GM12891 (cell line): Measurements from ENCODE around the gene GRHL1.

Experiments used
- DNase-seq: peaks from one replicate; pipeline ENCODE4 v3.0.0; 2011; ENCODE audit warnings: low spot score; ENCODE audit not compliant: insufficient read length
- FAIRE-seq: peaks from 2 replicates; lab custom pipeline; 2011; peaks lifted over from hg19 to GRCh38; lab: Jason Lieb, UNC
- PAX5 ChIP-seq: IDR thresholded peaks from 2 replicates; pipeline ENCODE4 v1.6.1; 2011; ENCODE audit warnings: low read length, moderate library complexity, mild to moderate bottlenecking; ENCODE audit not compliant: insufficient read depth, severe bottlenecking
- POLR2A ChIP-seq: IDR thresholded peaks from 2 replicates; pipeline ENCODE4 v1.6.1; 2011; ENCODE audit warnings: low read depth, low read length, control low read depth
- POLR2AphosphoS5 ChIP-seq: IDR thresholded peaks from 2 replicates; pipeline ENCODE4 v1.6.1; 2011; ENCODE audit warnings: low read depth, low read length, control low read depth
- POU2F2 ChIP-seq: IDR thresholded peaks from 2 replicates; pipeline ENCODE4 v1.6.1; 2011; ENCODE audit warnings: low read depth, mild to moderate bottlenecking, control low read depth, low read length, moderate library complexity
- SPI1 ChIP-seq: IDR thresholded peaks from 2 replicates; pipeline ENCODE4 v1.6.1; 2011; ENCODE audit warnings: low read depth, low read length, control low read depth
- TAF1 ChIP-seq: IDR thresholded peaks from 2 replicates; pipeline ENCODE4 v1.6.1; 2011; ENCODE audit warnings: low read depth, low read length, control low read depth

Gene GRHL1

DNA sequence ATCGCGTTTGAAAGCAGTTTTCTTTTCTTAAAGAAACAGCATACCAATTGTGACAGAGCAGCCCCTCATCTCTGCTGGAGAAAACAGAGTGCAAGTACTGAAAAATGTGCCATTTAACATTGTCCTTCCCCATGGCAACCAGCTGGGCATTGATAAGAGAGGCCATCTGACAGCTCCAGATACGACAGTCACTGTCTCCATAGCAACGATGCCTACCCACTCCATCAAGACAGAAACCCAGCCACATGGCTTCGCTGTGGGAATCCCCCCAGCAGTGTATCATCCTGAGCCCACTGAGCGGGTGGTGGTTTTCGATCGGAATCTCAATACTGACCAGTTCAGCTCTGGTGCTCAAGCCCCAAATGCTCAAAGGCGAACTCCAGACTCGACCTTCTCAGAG lies 9.5 kb downstream of the GRHL1 start:
- FAIRE-seq (no peak), DNase-seq (no peak)
- TF ChIP-seq POLR2A: no peak
- TF ChIP-seq POU2F2: no peak
- no peak for TF ChIP-seq SPI1
- no peak for TF ChIP-seq PAX5
- no peak for TF ChIP-seq POLR2AphosphoS5
- TF ChIP-seq TAF1: no peak

GRCh38 chr2:9964334-9964980 lies 13.0 kb downstream of the GRHL1 start:
- DNase-seq: no peak
- FAIRE-seq: no peak
- TF ChIP-seq POU2F2: no peak
- no peak for TF ChIP-seq SPI1
- no peak for TF ChIP-seq POLR2AphosphoS5
- TF ChIP-seq POLR2A: no peak
- TF ChIP-seq TAF1: no peak
- no peak for TF ChIP-seq PAX5

DNA sequence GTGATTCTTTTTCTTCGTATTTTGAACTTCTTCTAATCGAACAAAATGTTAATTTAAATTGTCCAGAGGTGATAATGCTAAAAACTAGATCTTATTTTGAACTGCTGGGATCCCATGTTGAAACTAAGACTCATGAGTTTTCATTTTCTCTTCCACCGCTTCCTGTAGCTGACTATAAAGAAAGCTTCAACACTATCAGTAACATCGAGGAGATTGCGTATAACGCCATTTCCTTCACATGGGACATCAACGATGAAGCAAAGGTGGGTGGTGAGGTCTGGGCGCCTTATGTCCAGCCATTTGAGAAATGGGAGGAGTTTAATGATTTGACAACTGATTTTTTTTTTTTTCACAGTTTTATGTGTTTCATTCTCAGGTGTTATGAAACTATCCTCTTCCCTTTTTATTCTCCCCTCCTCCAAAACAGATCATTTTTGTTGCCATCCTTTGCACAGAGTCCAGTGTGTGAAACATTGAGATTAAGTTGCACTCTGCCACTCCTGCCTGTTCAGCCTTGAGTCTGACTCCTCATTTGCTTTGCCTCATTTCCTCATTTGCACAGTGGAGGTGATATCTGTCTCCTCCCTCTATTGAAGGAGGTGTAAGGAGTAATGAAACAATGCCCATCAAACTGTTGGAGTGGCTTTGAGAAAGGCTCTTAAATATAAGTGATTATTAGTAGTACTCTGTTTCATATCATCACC lies 13.8 kb downstream of the GRHL1 start:
- DNase-seq: no peak
- TF ChIP-seq POLR2A (no peak), SPI1 (peak; percentile 36)
- FAIRE-seq: no peak

DNA sequence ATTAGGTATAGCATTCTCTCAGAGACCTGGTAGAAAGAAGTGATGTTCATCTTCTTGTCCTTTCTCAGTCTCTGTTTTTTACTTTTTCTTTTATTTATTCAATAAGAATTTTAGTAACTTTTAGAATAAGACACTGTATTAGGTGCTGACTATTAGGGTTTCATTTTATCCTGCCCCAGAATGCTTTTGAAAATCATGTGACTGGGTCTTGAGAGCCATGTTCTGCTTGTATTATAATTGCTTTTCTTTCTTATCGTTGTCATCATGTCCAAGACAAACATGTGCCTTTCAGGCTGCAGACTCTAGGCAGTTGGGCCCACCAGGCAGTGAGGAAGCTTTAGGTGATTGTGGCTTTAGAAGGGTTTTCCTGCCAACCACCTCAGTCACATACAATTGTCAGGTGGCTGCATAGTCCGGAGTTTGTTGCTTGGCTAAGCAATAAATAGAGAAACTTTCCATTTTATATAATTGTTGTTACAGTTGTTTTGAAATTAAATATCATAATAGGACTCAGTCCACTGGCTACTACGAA lies 15.1 kb downstream of the GRHL1 start:
- DNase-seq (no peak), FAIRE-seq (no peak)
- TF ChIP-seq POLR2AphosphoS5 (no peak), POLR2A (no peak), POU2F2 (no peak), SPI1 (no peak), PAX5 (no peak), TAF1 (no peak)

DNA sequence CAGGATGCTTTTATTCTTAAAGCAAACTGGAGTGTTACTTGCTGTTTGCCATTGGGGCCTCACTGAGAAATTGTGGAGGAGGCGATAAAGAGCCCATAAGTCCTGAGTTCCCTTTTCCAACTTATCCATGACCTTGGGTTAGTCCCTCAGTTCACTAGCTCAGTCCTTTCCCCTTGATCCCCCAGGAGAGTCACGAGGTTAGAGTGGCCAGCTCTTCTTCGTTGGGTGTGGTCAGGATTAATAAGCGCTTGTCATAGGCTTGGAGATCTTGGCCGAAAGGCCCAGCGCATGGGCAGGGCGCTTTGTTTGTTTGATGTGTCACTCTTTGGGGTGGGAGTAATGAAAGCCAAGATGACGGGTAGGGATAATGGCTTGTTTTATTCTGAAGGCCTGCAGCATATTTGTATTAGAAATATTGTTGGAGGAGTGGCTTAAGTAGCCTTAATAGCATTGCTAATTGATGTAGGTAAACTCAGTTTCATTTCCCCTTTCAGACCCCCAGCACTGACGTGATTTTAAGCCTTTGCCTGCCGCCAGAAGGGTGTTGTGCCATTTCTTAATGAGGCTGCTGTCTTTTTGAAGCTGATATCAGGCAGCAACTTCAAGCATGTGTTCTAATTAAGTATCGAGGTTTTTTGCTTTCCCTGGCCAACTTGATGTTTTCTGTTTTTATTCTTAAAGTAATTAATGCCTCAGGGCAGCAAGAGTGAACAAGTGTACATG lies 15.7 kb downstream of the GRHL1 start:
- TF ChIP-seq POLR2AphosphoS5: no peak
- TF ChIP-seq PAX5: no peak
- TF ChIP-seq TAF1: no peak
- TF ChIP-seq POLR2A: no peak
- peak; percentile 96 for TF ChIP-seq SPI1
- no peak for TF ChIP-seq POU2F2
- DNase-seq (peak; percentile 23), FAIRE-seq (peak; percentile 84)

- FAIRE-seq (no peak), DNase-seq (no peak)
- no peak for TF ChIP-seq TAF1
These were observed 17.3 kb downstream of the GRHL1 start for GRCh38 chr2:9968553-9969497.

- FAIRE-seq: no peak
- no peak for DNase-seq
- TF ChIP-seq POLR2A (no peak), SPI1 (no peak), PAX5 (no peak), TAF1 (no peak), POLR2AphosphoS5 (no peak), POU2F2 (no peak)
These were observed 18.9 kb downstream of the GRHL1 start for GRCh38 chr2:9970200-9971044.

GRCh38 chr2:9971105-9971818 lies 19.8 kb downstream of the GRHL1 start:
- FAIRE-seq (no peak), DNase-seq (no peak)
- TF ChIP-seq POLR2A: no peak
- TF ChIP-seq POU2F2: no peak
- no peak for TF ChIP-seq PAX5
- TF ChIP-seq POLR2AphosphoS5: no peak
- no peak for TF ChIP-seq TAF1
- no peak for TF ChIP-seq SPI1
